Anterior cingulate cortex (tissue), 58 donors: ENCODE measurements around the gene TAS2R41.

Source experiments
- DNase-seq, 58 donors: peaks; one replicate each; lab custom pipeline; 2025; lab: John Stamatoyannopoulos, UW

Gene TAS2R41

DNA sequence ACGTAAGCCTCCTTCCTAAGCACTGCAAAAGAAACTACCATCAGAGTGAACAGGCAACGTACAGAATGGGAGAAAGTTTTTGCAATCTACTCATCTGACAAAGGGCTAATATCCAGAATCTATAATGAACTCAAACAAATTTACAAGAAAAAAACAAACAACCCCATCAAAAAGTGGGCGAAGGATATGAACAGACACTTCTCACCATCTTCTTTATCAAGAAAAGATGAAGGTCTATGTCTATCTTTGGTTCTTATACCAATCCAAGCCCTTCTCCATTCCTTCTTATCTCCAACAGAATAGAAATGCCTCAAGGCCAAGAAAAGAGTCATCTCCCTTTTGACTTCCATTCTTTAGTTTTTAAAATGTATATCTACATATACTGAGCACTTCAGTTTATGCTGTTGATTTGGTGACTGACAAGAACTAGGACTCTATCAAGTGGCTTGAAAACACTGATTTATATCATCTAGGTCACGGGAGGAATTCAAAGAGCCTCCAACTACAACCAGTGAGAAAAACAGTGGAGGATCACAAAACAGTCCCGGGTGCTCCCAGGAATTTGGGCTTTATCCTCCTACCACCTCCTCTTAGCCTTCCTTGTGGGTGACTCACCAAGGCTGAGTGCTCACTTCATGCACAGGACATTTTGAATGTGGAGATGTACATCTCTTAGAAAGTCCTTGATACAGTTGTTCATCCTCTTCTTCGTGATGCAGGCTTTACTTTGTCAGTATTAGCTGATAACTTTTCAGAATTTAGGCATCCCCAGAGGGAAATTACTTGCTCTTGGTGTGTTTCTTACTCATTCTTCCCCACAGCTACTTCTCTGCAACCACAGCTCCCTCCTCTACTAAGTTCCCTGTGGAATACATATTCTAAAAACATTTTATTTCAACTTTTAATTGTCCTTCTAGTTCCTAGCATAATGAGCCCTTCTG lies 15.4 kb downstream of the TAS2R41 start:
- DNase-seq = no peak

DNA sequence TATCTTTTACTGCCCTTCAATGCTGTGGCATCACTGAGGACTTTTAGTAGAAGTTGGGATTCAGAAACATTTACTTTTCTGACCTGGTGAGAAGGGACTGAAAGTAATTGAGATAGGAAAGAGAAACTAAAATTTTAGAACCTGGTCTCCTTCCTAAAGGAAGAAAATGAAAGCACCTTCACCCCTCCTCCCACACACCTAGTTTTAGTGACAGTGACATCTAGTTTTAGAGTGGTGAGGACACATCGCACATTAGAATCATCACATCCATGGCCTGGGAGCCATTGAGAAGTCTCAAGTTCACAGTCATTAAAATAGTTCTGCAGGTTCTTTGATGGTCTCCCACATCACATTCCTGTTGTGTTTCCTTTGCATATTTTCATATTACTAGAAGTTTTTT lies 16.1 kb downstream of the TAS2R41 start:
- DNase-seq = no peak

DNA sequence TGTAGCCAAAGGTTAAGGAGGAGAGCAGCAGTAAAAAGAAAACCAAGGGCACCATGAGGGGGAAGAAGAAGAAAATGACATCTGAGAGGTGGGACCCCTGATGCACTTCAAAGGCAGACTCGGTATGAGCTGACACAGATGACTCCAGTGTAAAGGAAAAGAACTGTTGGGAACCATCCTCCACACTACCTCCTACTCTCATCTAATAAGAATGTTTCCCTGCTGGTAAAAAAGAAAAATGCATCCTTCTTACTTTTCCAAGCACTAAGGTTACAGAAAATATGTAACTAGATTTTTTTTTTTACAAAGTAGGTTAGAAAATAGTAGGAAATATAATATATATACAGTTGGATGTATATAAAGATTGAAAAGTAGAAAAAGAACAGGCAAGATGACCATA lies 16.9 kb downstream of the TAS2R41 start:
- DNase-seq = no peak

DNA sequence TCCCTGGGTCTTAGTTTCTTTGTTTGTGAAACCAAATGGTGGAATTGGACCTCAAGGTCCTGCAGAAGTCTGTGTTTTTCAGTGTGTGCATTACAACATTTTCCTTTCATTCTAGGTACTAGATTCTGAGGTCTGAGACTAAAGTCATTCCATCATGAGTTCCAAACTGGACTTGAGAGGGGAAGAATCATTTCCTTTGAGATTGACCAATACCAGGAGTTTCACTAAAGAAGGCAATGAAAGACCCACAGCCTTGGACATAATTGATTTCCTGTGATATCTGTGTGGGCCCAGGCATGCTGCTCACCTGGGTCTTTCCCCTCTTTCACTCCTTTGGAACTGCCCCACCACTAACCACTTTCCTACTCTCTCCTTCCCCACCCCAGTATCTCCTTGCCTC lies 18.2 kb downstream of the TAS2R41 start:
- DNase-seq = no peak

DNA sequence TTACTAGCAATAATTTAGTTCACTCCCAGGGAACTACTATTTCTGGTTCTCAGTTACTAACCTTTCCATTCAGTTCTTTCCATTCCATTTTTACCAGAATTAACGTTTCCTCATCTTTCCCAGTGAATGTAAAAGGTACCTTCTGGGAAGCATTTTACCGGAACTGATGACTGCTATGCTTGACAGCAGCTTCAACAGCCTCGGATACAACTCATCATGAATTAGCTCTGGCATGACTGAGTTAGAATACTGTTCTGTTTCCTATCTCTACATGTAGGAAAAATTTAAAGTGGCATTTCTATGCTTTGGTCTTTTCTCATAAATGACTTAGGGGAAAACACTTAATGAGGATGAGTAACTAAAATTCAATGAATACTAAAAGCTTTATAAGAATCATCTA lies 18.6 kb downstream of the TAS2R41 start:
- DNase-seq = no peak

DNA sequence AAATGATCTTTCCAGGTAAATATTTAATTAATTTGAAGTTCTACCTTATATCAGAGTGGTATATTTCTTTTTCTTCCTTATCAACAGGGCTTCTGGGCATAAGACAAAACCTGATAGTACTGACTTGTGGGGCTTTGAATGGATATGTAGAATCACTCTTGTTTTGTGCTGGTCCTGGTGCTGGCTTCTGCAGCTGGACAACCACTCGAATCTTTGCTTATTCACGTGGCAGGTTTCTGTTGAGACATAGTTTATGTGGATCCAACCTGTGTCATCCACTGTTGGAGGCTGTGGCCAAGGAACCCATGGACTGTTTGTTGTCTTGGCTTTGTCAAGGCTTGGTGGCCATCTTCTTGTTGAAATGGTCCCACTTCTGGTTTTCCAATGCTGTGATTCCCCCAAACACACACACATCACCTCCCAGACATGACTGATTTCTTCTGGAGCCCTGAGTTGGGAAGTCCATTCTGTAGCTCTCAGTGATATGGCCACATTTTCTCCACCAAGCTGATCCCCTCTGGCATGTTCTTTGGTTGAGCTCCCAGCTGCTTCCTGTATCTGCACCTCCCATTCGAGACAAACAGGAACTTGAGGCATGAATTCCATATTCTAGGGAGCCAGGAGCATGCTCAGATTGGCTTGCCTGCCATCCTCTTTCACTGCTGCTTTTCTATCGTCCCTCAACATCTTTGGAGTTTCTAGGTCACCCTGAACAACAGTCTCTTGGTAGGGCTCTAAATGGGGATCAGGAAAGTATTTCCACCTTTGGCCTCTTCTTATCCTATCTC lies 19.5 kb downstream of the TAS2R41 start:
- no peak for DNase-seq

DNA sequence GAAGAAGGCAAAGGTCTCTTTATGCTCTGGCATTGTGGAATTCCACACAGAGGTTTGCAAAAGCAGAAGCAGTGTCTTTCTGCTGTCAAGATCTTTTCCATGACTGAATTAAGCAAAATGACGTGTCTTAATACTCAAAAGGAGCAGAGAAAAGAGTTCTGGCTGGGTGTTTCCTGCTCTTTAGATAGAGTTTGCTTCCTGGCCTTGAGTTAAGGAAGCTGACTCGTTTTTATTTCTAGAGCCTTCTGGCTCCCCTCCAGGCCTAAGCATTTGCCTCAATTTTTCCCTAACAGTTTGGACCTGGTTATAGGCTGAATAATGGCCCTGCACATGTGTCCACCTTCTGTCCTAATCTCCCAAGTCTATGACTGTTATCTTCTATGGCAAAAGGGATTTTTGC lies 21.6 kb downstream of the TAS2R41 start:
- no peak for DNase-seq

DNA sequence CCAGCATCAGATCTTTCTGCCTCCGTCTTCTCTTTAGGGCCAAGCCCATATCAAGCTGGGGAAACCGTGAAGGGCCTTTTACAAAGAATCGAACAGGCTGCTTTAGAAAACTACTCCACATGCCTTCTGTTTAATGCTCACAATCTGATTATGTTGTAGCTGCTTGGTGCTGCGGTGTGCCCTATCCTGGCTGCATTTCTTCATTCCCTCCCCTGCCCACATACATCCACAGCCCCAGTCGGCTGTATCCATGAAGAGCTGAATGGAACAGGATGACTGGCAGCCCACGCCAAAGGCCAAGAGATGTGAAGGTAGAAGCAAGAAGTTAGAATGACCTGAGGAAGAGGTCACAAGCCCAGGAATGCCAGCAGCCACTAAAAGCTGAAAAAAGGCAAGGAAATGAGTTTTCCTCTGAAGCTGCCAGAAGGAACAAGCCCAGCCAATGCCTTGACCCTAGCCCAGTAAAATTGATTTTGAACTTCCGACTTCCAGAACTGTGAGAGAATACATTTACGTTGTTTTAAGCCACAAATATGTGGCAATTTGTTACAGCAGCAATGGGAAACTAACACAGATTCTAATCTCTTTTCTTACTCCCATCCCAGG lies 22.2 kb downstream of the TAS2R41 start:
- DNase-seq = no peak

DNA sequence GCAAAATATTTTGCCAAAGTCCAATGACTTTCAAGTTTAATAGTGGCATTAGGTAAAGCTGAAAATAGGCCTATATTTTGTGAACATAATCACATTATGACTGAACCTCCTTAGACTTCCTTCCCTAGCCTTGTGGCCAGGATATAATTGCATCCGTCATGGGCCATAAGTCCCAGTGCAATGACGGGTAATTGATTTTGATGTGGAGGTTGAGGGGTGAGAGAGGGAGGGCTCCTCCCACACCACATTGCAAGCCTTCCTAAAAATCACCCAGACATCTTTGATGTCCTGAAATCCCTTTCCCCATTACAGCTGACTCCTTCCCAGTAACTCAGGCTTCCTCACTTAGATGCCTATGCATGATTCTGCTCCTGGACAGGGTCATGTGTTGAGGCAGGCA lies 25.6 kb downstream of the TAS2R41 start:
- DNase-seq = no peak

DNA sequence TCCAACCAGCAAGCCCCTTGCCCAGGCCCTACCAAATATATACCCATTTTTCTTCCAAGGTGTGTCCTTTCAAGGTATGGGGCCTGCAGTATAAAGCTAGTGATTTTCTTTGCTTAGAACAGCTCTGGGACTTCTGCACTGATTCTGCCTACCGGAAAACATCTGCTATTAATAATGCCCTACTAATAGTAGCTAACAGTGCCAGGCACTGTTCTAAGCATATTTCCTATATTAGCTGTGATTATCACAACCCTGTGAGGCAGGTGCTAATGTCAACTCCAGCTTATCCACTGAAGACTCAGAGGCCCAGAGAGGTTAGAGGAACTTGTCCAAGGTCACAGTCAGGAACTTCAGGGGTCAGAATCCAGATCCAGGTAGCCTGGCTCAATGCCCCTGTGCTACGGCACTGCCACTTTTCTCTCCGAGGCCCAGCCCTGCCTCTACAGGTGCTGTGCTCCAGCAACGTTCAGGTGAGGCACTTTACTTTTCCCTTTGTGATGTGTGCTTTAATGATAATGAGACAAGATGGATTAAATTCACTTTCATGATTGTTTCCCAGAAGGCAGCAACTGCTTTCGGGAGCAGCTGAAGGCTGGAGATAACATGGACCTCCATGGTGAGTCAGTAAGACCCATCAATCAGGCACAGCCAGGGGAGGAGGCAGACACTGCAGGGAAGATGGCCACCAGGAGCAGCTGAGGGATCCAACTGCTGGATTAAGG lies 26.7 kb downstream of the TAS2R41 start:
- no peak for DNase-seq

DNA sequence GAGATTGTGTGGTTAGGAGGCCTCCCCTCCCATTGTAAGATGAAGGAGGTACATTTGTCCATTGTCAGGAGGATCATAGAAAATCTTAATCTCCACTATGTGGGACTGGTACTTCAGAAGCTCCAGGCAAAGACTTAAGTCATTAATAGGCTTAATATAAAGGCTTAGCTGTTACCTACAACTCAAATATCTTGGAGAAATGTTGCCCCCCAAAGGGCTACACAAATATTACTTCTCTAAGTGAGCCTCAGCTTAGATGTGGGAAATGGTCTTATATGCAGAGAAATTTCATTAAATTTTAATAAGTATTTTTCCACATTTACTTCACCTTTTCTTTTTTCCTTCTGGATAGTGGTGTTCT lies 27.2 kb downstream of the TAS2R41 start:
- DNase-seq = no peak

DNA sequence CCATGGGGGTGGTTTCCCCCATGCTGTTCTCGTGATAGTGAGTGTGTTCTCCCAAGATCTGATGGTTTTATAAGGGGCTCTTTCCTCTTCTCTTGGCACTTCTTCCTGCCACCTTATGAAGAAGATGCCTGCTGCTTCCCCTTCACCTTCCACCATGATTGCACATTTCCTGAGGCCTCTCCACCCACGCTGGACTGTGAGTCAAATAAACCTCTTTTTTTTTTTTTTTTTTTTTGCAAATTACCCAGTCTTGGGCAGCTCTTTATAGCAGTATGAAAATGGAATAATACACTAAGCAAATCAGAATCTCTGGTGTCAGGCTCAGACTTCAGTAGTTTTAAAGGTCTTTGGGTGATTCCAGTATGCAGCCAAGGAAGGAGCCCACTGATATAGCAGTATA lies 28.2 kb downstream of the TAS2R41 start:
- no peak for DNase-seq

DNA sequence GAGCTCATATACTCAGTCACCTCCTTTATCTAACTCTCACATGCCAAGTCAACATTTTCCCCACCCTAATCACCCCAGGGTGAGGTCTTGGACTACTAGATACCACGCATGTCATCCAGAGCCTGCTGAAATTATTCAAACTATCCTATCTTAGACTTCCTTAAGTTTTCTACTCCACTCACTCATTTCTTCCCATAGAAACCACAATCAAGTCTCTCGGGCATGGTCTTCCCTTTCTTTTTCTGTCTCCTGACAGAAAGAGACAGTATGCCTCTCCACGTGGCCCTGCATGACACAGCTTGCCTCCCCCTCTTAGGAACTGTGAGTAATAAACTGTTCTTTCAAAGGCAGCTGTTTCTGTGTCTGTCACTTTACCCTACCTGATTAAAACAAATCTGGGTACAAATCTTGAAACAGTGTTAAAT lies 29.4 kb downstream of the TAS2R41 start:
- DNase-seq = peak in 1 of 58 donors; percentile 13

DNA sequence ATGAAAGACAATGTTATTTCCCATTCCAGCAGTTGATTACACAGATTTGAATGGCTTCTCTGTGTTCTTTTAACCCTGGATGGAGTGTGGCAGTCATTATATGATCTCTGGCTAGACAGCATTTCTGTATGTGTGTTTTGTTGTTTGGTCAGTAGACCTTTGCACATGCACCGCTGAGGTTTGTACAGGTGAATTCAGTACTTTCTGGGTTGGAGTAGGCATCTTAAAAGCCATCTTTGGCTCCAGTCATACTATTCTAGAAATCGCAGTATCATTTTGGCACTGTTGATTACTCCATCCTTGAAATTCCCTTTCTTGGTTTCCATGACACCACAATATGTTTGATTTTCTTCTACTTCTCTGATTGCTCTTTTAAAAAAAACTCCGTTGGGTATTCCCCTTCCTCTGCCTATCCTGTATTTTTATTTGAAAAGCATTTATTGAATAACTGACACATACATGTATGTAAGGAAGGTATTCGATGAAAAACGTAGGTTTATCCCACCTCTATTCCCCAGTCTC lies 29.9 kb downstream of the TAS2R41 start:
- DNase-seq = no peak

DNA sequence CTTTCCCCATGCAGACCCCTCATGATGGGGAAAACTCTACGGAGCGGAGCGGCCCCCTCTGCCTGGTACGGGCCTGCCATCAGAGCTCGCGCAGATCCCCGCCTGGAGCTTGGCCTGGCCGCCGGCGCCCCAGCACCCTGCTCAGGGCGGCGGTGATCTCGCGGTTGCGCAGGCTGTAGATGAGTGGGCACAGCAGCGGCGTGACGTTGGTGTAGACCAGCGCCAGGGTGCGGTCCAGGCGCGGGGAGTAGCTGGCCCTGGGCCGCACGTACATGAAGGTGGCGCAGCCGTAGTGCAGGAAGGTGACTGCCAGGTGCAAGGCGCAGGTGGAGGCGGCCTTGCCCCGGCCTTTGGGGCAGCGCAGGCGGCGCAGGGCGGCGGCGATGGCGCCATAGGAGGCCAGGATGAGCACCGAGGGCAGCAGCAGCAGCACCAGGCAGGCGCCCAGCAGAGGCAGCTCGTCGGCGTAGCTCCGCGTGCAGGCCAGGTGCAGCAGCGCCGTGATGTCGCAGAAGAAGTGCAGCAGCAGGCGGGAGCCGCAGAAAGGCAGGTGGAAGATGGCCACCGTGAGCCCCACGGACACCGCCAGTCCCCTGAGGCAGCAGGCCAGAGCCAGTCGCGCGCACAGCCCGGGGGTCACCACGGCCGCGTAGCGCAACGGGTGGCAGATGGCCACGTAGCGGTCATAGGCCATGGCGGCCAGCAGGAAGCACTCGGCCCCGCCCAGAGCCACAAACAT lies 33.4 kb downstream of the TAS2R41 start:
- DNase-seq = no peak

DNA sequence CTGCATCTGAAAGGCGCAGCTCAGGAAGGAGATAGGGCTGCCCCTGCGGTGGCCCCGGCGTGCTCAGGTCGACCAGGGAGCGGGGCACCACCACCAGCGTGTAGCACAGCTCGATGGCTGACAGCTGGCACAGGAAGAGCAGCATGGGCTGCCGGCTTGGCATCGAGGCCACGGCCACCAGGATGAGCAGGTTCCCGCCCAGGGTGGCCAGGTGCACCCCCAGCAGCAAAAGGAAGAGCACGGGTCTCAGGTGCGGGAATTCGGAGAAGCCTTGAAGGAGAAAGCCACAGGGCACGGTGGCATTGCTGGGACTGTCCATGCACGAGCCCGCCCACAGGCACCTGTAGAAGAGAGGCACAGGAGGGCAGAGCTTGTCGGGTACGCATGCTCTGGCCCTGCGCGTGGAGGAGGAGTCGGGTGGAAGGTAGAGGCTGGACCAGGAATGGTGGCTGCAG lies 33.9 kb downstream of the TAS2R41 start:
- DNase-seq = no peak

DNA sequence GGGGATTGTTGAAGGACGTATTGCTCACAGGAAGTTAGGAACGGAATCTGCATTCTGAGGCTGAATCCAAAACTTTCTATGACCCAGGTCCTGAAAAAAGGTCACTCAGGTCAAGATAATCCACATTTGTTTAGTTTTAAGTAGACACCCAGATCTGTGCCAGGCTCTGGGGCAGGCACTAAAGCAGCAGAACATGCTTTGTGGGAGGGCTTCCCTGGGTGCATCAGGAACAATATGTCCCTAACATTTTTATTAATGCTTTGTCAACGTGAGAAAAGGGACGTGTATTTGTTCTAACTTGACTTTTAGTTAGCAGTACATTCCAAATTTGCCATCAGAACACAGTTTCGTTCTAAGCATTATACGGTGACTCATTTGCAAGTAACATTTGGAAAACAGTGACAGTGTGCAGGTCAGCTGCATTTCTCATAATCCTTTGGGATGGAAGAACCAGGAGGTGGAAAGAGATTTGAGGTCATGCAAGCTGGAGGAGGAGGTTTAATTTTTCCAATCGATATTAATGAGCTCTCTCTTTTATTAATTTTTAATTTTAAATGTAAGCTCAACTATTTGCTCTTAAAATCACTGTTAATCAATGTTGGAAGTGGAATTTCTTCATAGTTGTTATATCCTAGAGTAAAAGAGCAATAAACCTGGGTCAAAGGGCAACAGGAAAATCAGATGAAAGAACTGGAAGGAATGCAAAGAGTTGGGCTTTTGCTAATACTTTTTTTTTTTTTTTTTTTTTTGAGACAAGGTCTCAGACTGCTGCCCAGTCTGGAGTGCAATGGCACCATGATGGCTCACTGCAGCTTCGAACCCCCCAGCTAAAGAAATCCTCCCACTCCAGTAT lies 35.0 kb downstream of the TAS2R41 start:
- DNase-seq = no peak

DNA sequence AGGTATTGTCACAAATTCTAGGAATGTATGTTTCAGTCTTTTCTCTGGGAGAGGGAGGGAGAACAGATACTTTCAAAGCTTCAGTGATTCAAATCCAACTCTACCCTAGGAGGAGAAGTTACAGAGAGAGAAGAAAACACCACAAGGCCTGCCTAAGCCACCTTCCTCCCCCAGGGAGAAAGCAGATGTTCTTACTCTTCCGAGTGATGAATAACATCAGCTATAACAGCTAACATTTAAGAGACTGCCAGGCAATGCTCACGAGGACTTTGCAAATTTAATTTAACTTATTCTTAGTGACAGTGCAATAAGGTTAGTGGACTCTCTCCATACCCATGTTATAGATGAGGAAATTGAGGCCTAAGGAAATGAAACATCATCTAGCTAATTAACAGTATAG lies 36.8 kb downstream of the TAS2R41 start:
- DNase-seq = no peak
